Endothelial cell of umbilical vein (primary cell): ENCODE measurements around the gene EHBP1L1. TPM values are rescaled to one million over a fixed set of nuclear protein-coding genes. Genes with fewer than 3 reads are reported as not detected.

Experiments
- BruUV-seq: library from RNA; stranded (reverse); fragments of 400-500 nt; replicated peaks from 2 replicates; lab custom pipeline; 2021; lab: Mats Ljungman, UMichigan
- CTCF ChIA-PET: fragments of 300-600, 350-600 bp; sonication (Branson Sonifier 250); formaldehyde crosslinking; loops from one replicate; lab custom pipeline; 2021; ENCODE audit warnings: antibody characterized with exemption, inconsistent platforms; lab: Charles Lee
- POLR2A ChIA-PET: fragments of 300-600, 350-600 bp; sonication (Branson Sonifier 250); formaldehyde crosslinking; loops from one replicate; lab custom pipeline; 2021; ENCODE audit warnings: antibody characterized with exemption, inconsistent platforms; lab: Charles Lee
- DNase-seq: peaks from one replicate; pipeline ENCODE4 v3.0.0-alpha.2; 2011; ENCODE audit warnings: low read depth, low spot score
- FAIRE-seq: peaks from 2 replicates; lab custom pipeline; 2011; peaks lifted over from hg19 to GRCh38; lab: Jason Lieb, UNC
- H2AFZ ChIP-seq: 2 replicates; pipeline ENCODE4 v1.6.0; 2012; ENCODE audit warnings: low read depth, low read length, control low read depth, inconsistent platforms
- H3K27ac ChIP-seq: 2 replicates; pipeline ENCODE4 v1.5.1; 2011; ENCODE audit warnings: low read depth, mild to moderate bottlenecking, control low read depth, low read length, moderate library complexity; ENCODE audit not compliant: insufficient read depth
- H3K27me3 ChIP-seq, 2 experiments: 2 replicates each; pipeline versions ENCODE4 v1.6.0 to v1.6.1; 2011; ENCODE audit warnings: low read length in 2 of 2, mixed read lengths in 1 of 2; ENCODE audit not compliant: control insufficient read depth in 2 of 2, insufficient read depth in 2 of 2
- H3K36me3 ChIP-seq, 2 experiments: 2 replicates in 1 of 2; 3 replicates in 1 of 2; pipeline ENCODE4 v1.5.1; 2011; ENCODE audit warnings: low read length in 2 of 2, mild to moderate bottlenecking in 1 of 2, moderate library complexity in 1 of 2; ENCODE audit not compliant: control insufficient read depth in 2 of 2, insufficient read depth in 2 of 2; ENCODE audit errors: extremely low read depth in 1 of 2
- H3K4me1 ChIP-seq: 3 replicates; pipeline ENCODE4 v1.5.1; 2011; ENCODE audit warnings: mild to moderate bottlenecking, low read length; ENCODE audit not compliant: control insufficient read depth, insufficient read depth; ENCODE audit errors: extremely low read depth
- H3K4me2 ChIP-seq: 2 replicates; pipeline ENCODE4 v1.6.1; 2011; ENCODE audit warnings: low read length, control low read depth, mixed read lengths; ENCODE audit not compliant: insufficient read depth
- H3K4me3 ChIP-seq, 3 experiments: fragments of 200-600 bp in 1 of 3; sonication (generic), shearing (Covaris generic) in 1 of 3; replicated peaks in 1 of 3; 2 replicates each; pipeline ENCODE4 v1.5.1; 2011 to 2016; ENCODE audit warnings: control low read depth in 3 of 3, low read length in 3 of 3, mild to moderate bottlenecking in 2 of 3, inconsistent platforms in 1 of 3, low read depth in 1 of 3, moderate library complexity in 1 of 3; ENCODE audit not compliant: insufficient read depth in 1 of 3
- H3K79me2 ChIP-seq: 2 replicates; pipeline ENCODE4 v1.6.0; 2012; ENCODE audit warnings: low read length, inconsistent platforms; ENCODE audit not compliant: control insufficient read depth, insufficient read depth
- H3K9ac ChIP-seq: replicated peaks from 2 replicates; pipeline ENCODE3; 2011; ENCODE audit warnings: low read length, control low read depth; ENCODE audit not compliant: insufficient read depth; ENCODE audit errors: extremely low read depth
- H3K9me1 ChIP-seq: replicated peaks from 3 replicates; pipeline ENCODE4 v1.6.0; 2011; ENCODE audit warnings: mild to moderate bottlenecking, low read length; ENCODE audit not compliant: control insufficient read depth, insufficient read depth; ENCODE audit errors: extremely low read depth
- H3K9me3 ChIP-seq: replicated peaks from 2 replicates; pipeline ENCODE4 v1.5.1; 2012; ENCODE audit warnings: low read length, inconsistent platforms; ENCODE audit not compliant: control insufficient read depth, insufficient read depth
- H4K20me1 ChIP-seq: replicated peaks from 2 replicates; pipeline ENCODE3; 2011; ENCODE audit warnings: mild to moderate bottlenecking, low read length; ENCODE audit not compliant: control insufficient read depth, insufficient read depth; ENCODE audit errors: extremely low read depth
- CTCF ChIP-seq, 2 donors: IDR thresholded peaks; 1 replicate in 1 of 2; 2 replicates in 1 of 2; pipeline ENCODE4 v1.5.1; 2011; ENCODE audit warnings: low read length in 2 of 2, mild to moderate bottlenecking in 2 of 2, moderate library complexity in 2 of 2, control low read depth in 1 of 2, inconsistent platforms in 1 of 2, low read depth in 1 of 2; ENCODE audit not compliant: insufficient read depth in 1 of 2; ENCODE audit errors: extremely low read depth in 1 of 2
- EZH2 ChIP-seq: IDR thresholded peaks from 2 replicates; pipeline ENCODE4 v1.6.1; 2012; ENCODE audit warnings: borderline replicate concordance, low read depth, mild to moderate bottlenecking, moderate library complexity, low read length, inconsistent platforms; ENCODE audit not compliant: severe bottlenecking
- FOS ChIP-seq: IDR thresholded peaks from 2 replicates; pipeline ENCODE4 v1.6.1; 2011; ENCODE audit warnings: mild to moderate bottlenecking, low read length, moderate library complexity, borderline replicate concordance; ENCODE audit not compliant: insufficient read depth
- GATA2 ChIP-seq: IDR thresholded peaks from 2 replicates; pipeline ENCODE4 v1.7.0; 2011; ENCODE audit warnings: low read depth, mild to moderate bottlenecking, moderate library complexity, mixed read lengths, low read length; ENCODE audit not compliant: insufficient read length, insufficient read depth
- JUN ChIP-seq: IDR thresholded peaks from 2 replicates; pipeline ENCODE4 v1.6.1; 2011; ENCODE audit warnings: borderline replicate concordance, low read depth; ENCODE audit not compliant: insufficient read length, insufficient read depth
- MAX ChIP-seq: IDR thresholded peaks from 2 replicates; pipeline ENCODE4 v1.6.1; 2011; ENCODE audit not compliant: insufficient read depth, insufficient read length
- MYC ChIP-seq: IDR thresholded peaks from one replicate; pipeline ENCODE4 v1.6.1; 2011; ENCODE audit warnings: mild to moderate bottlenecking, low read depth, low read length
- POLR2A ChIP-seq: IDR thresholded peaks from 2 replicates; pipeline ENCODE4 v1.6.1; 2012; ENCODE audit warnings: low read depth, mild to moderate bottlenecking, control low read depth, low read length
- POLR2AphosphoS5 ChIP-seq: IDR thresholded peaks from 2 replicates; pipeline ENCODE4 v1.6.1; 2012; ENCODE audit warnings: low read depth, mild to moderate bottlenecking, control low read depth, low read length, moderate library complexity; ENCODE audit not compliant: insufficient read depth
- dilution Hi-C: fragments of 300-500 bp; cut with MboI; formaldehyde crosslinking; loops from one replicate; pipeline ENCODE4 v1.15.0; 2019; ENCODE audit warnings: low sequenced_read_pairs; ENCODE audit not compliant: extremely low pct_ligation_motif_present
- intact Hi-C: fragments of 100-400 bp; cut with micrococcal nuclease; formaldehyde crosslinking; loops from one replicate; pipeline ENCODE4 v1.10.0; 2022
- polyA plus RNA-seq, 4 experiments: library from polyadenylated mRNA; depleted of rRNA in 3 of 4; stranded (reverse) in 3 of 4; unstranded in 1 of 4; fragments of >200 nt; gene quantifications; 2 replicates each; pipeline versions ENCODE4 v1.2.1 to v1.2.3, GENCODE V29; 2011 to 2012; ENCODE audit warnings: missing spikeins in 1 of 4
- total RNA-seq: library from RNA; stranded (reverse); gene quantifications from 2 replicates; pipeline ENCODE4 v1.2.3, GENCODE V29; 2021

EHBP1L1 gene
- total and polyA plus RNA-seq, 2 donors (not counting 3 experiments of a cell fraction or from before 2014, with no cell fraction given), result 12.7 to 19.7 TPM

GRCh38 chr11:65556470-65557279, 19.2 kb upstream of the EHBP1L1 start:
- Histone ChIP-seq H3K9me3 (no peaks in the 10 kb centered on the region), H3K4me1 (peaks cover 56% of the 10 kb centered on the region), H2AFZ (no peak overlapping the region), H3K9me1 (no peaks in the 10 kb centered on the region), H3K79me2 (peaks cover 22% of the 10 kb centered on the region), H3K36me3 (peaks cover 0 to 14% of the 10 kb centered on the region in 2 experiments), H3K27ac (peak overlapping the region; percentile 23), H3K4me3 (peak overlapping the region; percentile 25 to 52 (median 48)), H3K27me3 (no peaks in the 10 kb centered on the region), H4K20me1 (no peaks in the 10 kb centered on the region), H3K9ac (peak overlapping the region; percentile 49), H3K4me2 (peak overlapping the region; percentile 68)
- FAIRE-seq (no peak), DNase-seq (peak; percentile 29)
- intact Hi-C loops (no loop called here), dilution Hi-C loops (no loop called here)
- BruUV-seq, result no TSS peak
- ChIA-PET POLR2A (interaction anchor here (1.1 kb wide), 1 partner anchor 16 kb away, joined by 3 read pairs; no protein-coding TSS in a partner anchor), CTCF (interaction anchor here (1.1 to 3.2 kb wide), 6 partner anchors 9 to 37 kb away, joined by 3 to 21 read pairs (median 5); partner anchors contain the start of genes FAM89B and ZNRD2)
- TF ChIP-seq POLR2AphosphoS5, result no peak
- no peak for TF ChIP-seq MAX
- TF ChIP-seq EZH2, result no peak
- TF ChIP-seq FOS, result no peak
- TF ChIP-seq MYC, result no peak
- TF ChIP-seq POLR2A, result no peak
- TF ChIP-seq GATA2, result no peak
- no peak for TF ChIP-seq JUN
- no peak for TF ChIP-seq CTCF (IDR thresholded peaks at IDR 0.05; ENCODE audit: extremely low read depth in 1 of 2, insufficient read depth in 1 of 2, low read depth in 1 of 2, low read length in 2 of 2)
